ENCODE measurements around the gene AVEN. TPM values are rescaled to one million over a fixed set of nuclear protein-coding genes. Genes with fewer than 3 reads are reported as not detected.

Gene AVEN
- total and polyA plus RNA-seq, 2 donors from 2014 or later = 6.4 to 7.1 TPM

DNA sequence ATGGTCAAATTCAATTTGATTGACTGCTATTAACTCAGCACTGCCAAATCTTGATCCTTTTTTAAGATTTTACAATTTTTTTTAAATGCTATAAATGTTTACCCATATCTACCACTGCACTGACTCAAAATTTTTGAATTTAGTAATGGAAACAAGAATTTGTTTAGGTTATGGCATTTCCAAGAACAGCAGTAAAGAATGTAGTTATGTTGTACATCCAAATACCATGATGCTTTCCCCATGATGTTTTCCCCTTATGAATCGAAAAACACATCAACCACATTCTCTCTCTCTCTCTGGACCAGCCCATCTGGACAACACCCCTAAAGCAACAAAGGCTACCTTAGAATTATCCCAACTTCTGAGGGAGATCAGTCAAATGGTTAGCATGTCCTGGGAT, 56.5 kb downstream of the AVEN start:
- TF ChIP-seq, protein P1, sequence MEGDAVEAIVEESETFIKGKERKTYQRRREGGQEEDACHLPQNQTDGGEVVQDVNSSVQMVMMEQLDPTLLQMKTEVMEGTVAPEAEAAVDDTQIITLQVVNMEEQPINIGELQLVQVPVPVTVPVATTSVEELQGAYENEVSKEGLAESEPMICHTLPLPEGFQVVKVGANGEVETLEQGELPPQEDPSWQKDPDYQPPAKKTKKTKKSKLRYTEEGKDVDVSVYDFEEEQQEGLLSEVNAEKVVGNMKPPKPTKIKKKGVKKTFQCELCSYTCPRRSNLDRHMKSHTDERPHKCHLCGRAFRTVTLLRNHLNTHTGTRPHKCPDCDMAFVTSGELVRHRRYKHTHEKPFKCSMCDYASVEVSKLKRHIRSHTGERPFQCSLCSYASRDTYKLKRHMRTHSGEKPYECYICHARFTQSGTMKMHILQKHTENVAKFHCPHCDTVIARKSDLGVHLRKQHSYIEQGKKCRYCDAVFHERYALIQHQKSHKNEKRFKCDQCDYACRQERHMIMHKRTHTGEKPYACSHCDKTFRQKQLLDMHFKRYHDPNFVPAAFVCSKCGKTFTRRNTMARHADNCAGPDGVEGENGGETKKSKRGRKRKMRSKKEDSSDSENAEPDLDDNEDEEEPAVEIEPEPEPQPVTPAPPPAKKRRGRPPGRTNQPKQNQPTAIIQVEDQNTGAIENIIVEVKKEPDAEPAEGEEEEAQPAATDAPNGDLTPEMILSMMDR (IDR thresholded peaks at IDR 0.05; ENCODE audit: borderline replicate concordance, extremely low read depth, insufficient read depth) = no peak
- no peak for DNase-seq
- no peaks in the 10 kb centered on the region for H3K36me3 ChIP-seq (ENCODE audit: control insufficient read depth in 2 of 3, insufficient read depth in 3 of 3, low read length in 3 of 3)
- H3K27ac ChIP-seq (ENCODE audit: low read depth in 2 of 2, low read length in 2 of 2) = no peak overlapping the region
- H3K9ac ChIP-seq (ENCODE audit: low read length in 3 of 3) = no peak overlapping the region
- intact Hi-C loops (cut with DNase I) = no loop called here
- no peak overlapping the region for H3K4me3 ChIP-seq (ENCODE audit: low read length in 3 of 3)
- no peaks in the 10 kb centered on the region for H3K27me3 ChIP-seq (ENCODE audit: control insufficient read depth, insufficient read depth, low read length)
- no peaks in the 10 kb centered on the region for H3K4me1 ChIP-seq (ENCODE audit: control insufficient read depth in 2 of 3, insufficient read depth in 2 of 3, low read depth in 1 of 3, low read length in 3 of 3)
- H3K9me3 ChIP-seq (ENCODE audit: control insufficient read depth in 2 of 3, insufficient read depth in 1 of 3, low read length in 3 of 3) = no peaks in the 10 kb centered on the region
- FAIRE-seq = no peak

- no peaks in the 10 kb centered on the region for H3K9me3 ChIP-seq (ENCODE audit: control insufficient read depth in 2 of 3, insufficient read depth in 1 of 3, low read length in 3 of 3)
- no peak overlapping the region for H3K27ac ChIP-seq (ENCODE audit: low read depth in 2 of 2, low read length in 2 of 2)
- DNase-seq = no peak
- no peak for FAIRE-seq
- no peak overlapping the region for H3K9ac ChIP-seq (ENCODE audit: low read length in 3 of 3)
- H3K27me3 ChIP-seq (ENCODE audit: control insufficient read depth, insufficient read depth, low read length) = no peaks in the 10 kb centered on the region
- H3K36me3 ChIP-seq (ENCODE audit: control insufficient read depth in 2 of 3, insufficient read depth in 3 of 3, low read length in 3 of 3) = no peaks in the 10 kb centered on the region
- no peak overlapping the region for H3K4me3 ChIP-seq (ENCODE audit: low read length in 3 of 3)
- H3K4me1 ChIP-seq (ENCODE audit: control insufficient read depth in 2 of 3, insufficient read depth in 2 of 3, low read depth in 1 of 3, low read length in 3 of 3) = no peaks in the 10 kb centered on the region
- intact Hi-C loops (cut with DNase I) = no loop called here
- TF ChIP-seq, protein P1 (IDR thresholded peaks at IDR 0.05; ENCODE audit: borderline replicate concordance, extremely low read depth, insufficient read depth) = no peak
Measured at GRCh38 chr15:33980159-33980558, 58.8 kb downstream of the AVEN start.

- no peak for FAIRE-seq
- no peak overlapping the region for H3K4me3 ChIP-seq (ENCODE audit: low read length in 3 of 3)
- no peaks in the 10 kb centered on the region for H3K36me3 ChIP-seq (ENCODE audit: control insufficient read depth in 2 of 3, insufficient read depth in 3 of 3, low read length in 3 of 3)
- TF ChIP-seq, protein P1 (IDR thresholded peaks at IDR 0.05; ENCODE audit: borderline replicate concordance, extremely low read depth, insufficient read depth) = no peak
- no peak for DNase-seq
- H3K27me3 ChIP-seq (ENCODE audit: control insufficient read depth, insufficient read depth, low read length) = no peaks in the 10 kb centered on the region
- H3K4me1 ChIP-seq (ENCODE audit: control insufficient read depth in 2 of 3, insufficient read depth in 2 of 3, low read depth in 1 of 3, low read length in 3 of 3) = no peaks in the 10 kb centered on the region
- intact Hi-C loops (cut with DNase I) = no loop called here
- H3K9ac ChIP-seq (ENCODE audit: low read length in 3 of 3) = no peak overlapping the region
- H3K27ac ChIP-seq (ENCODE audit: low read depth in 2 of 2, low read length in 2 of 2) = no peak overlapping the region
- no peaks in the 10 kb centered on the region for H3K9me3 ChIP-seq (ENCODE audit: control insufficient read depth in 2 of 3, insufficient read depth in 1 of 3, low read length in 3 of 3)
Measured at GRCh38 chr15:33975022-33975565, 63.9 kb downstream of the AVEN start.

GRCh38 chr15:33971811-33972210, 67.2 kb downstream of the AVEN start:
- Histone ChIP-seq H3K36me3 (ENCODE audit: control insufficient read depth in 2 of 3, insufficient read depth in 3 of 3, low read length in 3 of 3) (no peaks in the 10 kb centered on the region), H3K9ac (ENCODE audit: low read length in 3 of 3) (no peak overlapping the region), H3K27ac (ENCODE audit: low read depth in 2 of 2, low read length in 2 of 2) (no peak overlapping the region), H3K4me1 (ENCODE audit: control insufficient read depth in 2 of 3, insufficient read depth in 2 of 3, low read depth in 1 of 3, low read length in 3 of 3) (no peaks in the 10 kb centered on the region), H3K27me3 (ENCODE audit: control insufficient read depth, insufficient read depth, low read length) (no peaks in the 10 kb centered on the region), H3K4me3 (ENCODE audit: low read length in 3 of 3) (no peak overlapping the region), H3K9me3 (ENCODE audit: control insufficient read depth in 2 of 3, insufficient read depth in 1 of 3, low read length in 3 of 3) (no peaks in the 10 kb centered on the region)
- TF ChIP-seq, protein P1 (IDR thresholded peaks at IDR 0.05; ENCODE audit: borderline replicate concordance, extremely low read depth, insufficient read depth) = no peak
- DNase-seq = no peak
- intact Hi-C loops (cut with DNase I) = no loop called here
- no peak for FAIRE-seq
